GM12878 (cell line): ENCODE data around the gene PDCD7.

Experiments used
- SIN3A ChIP-seq: IDR thresholded peaks from 2 replicates; pipeline ENCODE4 v1.6.1; 2012; ENCODE audit warnings: low read depth, low read length, improper control_type of control experiment
- SMAD1 ChIP-seq: fragments of 450-650 bp; IDR thresholded peaks from 2 replicates; pipeline ENCODE4 v1.6.1; 2018; ENCODE audit warnings: mild to moderate bottlenecking, low read depth; ENCODE audit not compliant: partially characterized antibody
- TF ChIP-seq, protein P1 (sequence below): IDR thresholded peaks from 2 replicates; pipeline ENCODE4 v1.6.1; 2012; ENCODE audit warnings: low read length, inconsistent platforms
- TF ChIP-seq, protein P2 (sequence below), 3 experiments: IDR thresholded peaks in 2 of 3; conservative IDR thresholded peaks in 1 of 3; 2 replicates each; pipeline ENCODE4 v1.5.1; 2011; ENCODE audit warnings: low read depth in 3 of 3, low read length in 3 of 3, mild to moderate bottlenecking in 3 of 3, control low read depth in 2 of 3, moderate library complexity in 2 of 3, inconsistent platforms in 1 of 3, mixed read lengths in 1 of 3; ENCODE audit not compliant: control insufficient read depth in 2 of 3, insufficient read depth in 1 of 3; ENCODE audit errors: extremely low read depth in 1 of 3

DNA sequence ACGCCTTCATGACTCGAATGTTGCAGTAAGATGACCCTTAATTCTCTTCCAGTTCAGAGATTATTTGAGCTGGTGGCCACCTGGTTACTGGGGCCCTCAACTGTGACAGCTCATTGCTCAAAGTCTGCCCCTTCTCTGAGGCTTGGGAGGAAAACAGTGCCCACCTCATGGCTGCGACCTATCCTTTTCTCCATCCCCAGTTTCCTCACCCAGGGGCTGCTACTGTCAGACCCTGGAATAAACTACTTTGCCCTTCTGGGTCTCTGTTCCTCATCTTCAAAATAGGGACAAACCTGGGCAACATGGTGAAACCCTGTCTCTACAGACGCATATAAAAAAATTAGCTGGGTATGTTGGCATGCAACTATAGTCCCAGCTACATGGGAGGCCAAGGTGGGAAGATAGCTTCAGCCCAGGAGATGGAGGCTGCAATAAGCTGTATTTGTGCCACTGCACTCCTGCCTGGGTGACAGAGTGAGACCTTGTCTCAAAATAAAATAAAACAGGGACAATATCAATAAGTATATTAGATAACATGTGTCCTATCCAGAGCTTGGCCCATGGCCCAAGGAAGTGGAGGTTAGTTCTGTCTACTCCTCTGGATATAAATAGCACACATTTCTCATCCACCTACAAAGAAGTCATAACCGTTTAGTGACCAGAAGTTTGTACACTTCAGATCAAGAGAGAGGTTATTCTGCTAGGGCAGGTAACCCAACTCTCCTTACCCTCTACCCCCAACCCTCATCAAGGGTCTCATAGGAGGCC is 63.6 kb downstream of the PDCD7 start:
- TF ChIP-seq, protein P1, sequence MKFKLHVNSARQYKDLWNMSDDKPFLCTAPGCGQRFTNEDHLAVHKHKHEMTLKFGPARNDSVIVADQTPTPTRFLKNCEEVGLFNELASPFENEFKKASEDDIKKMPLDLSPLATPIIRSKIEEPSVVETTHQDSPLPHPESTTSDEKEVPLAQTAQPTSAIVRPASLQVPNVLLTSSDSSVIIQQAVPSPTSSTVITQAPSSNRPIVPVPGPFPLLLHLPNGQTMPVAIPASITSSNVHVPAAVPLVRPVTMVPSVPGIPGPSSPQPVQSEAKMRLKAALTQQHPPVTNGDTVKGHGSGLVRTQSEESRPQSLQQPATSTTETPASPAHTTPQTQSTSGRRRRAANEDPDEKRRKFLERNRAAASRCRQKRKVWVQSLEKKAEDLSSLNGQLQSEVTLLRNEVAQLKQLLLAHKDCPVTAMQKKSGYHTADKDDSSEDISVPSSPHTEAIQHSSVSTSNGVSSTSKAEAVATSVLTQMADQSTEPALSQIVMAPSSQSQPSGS: no peak
- TF ChIP-seq, protein P2, sequence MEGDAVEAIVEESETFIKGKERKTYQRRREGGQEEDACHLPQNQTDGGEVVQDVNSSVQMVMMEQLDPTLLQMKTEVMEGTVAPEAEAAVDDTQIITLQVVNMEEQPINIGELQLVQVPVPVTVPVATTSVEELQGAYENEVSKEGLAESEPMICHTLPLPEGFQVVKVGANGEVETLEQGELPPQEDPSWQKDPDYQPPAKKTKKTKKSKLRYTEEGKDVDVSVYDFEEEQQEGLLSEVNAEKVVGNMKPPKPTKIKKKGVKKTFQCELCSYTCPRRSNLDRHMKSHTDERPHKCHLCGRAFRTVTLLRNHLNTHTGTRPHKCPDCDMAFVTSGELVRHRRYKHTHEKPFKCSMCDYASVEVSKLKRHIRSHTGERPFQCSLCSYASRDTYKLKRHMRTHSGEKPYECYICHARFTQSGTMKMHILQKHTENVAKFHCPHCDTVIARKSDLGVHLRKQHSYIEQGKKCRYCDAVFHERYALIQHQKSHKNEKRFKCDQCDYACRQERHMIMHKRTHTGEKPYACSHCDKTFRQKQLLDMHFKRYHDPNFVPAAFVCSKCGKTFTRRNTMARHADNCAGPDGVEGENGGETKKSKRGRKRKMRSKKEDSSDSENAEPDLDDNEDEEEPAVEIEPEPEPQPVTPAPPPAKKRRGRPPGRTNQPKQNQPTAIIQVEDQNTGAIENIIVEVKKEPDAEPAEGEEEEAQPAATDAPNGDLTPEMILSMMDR (IDR thresholded peaks at IDR 0.05 in 2 of 3, conservative IDR thresholded peaks at IDR 0.05 in 1 of 3; ENCODE audit: control insufficient read depth in 2 of 3, extremely low read depth in 1 of 3, insufficient read depth in 1 of 3, low read depth in 3 of 3, low read length in 3 of 3): no peak
- TF ChIP-seq SMAD1 (no peak), SIN3A (no peak)
